NT2/D1 (cell line): Measurements from ENCODE around the gene MGST2.

Source experiments
- SUZ12 ChIP-seq: IDR thresholded peaks from 2 replicates; pipeline ENCODE4 v1.6.1; 2011; ENCODE audit not compliant: insufficient read length, insufficient read depth; ENCODE audit errors: extremely low read depth
- YY1 ChIP-seq: IDR thresholded peaks from 2 replicates; pipeline ENCODE4 v1.6.1; 2011; ENCODE audit not compliant: insufficient read length, insufficient read depth
- ZNF274 ChIP-seq: IDR thresholded peaks from 2 replicates; pipeline ENCODE4 v1.6.1; 2011; ENCODE audit warnings: mild to moderate bottlenecking, low read depth, low read length

- TF ChIP-seq ZNF274 (no peak), SUZ12 (no peak), YY1 (no peak)
Measured at GRCh38 chr4:139720806-139721205, 55.2 kb downstream of the MGST2 start.
